Pancreas (tissue), 10 donors: ENCODE data around the gene HOXC12. TPM values are rescaled to one million over a fixed set of nuclear protein-coding genes. Genes with fewer than 3 reads are reported as not detected.

ENCODE experiments used
- ATAC-seq, 4 donors: fragments of 200-7000 bp; cut with Tn5 transposase; one replicate each; pipeline versions ENCODE4 v1.8.0 to v1.9.1; 2020; ENCODE audit warnings: mild to moderate bottlenecking in 4 of 4, moderate library complexity in 4 of 4
- DNase-seq, 6 donors: peaks; one replicate each; pipeline ENCODE4 v3.0.0-alpha.2; 2020
- FAIRE-seq: peaks from 2 replicates; lab custom pipeline; 2012; peaks lifted over from hg19 to GRCh38; lab: Jason Lieb, UNC
- H3K27ac ChIP-seq, 4 donors: fragments of 200-600 bp; sonication (generic); 1 replicate in 3 of 4; 2 replicates in 1 of 4; pipeline versions ENCODE4 v1.5.0 to v1.8.0; 2020
- H3K27me3 ChIP-seq, 4 donors: fragments of 200-600 bp; one replicate each; pipeline ENCODE4 v1.8.0; 2021
- H3K36me3 ChIP-seq, 3 donors: fragments of 200-600 bp; sonication (generic) in 1 of 3; one replicate each; pipeline versions ENCODE4 v1.5.0 to v1.8.0; 2020 to 2021
- H3K4me1 ChIP-seq, 3 donors: fragments of 200-600 bp; one replicate each; pipeline ENCODE4 v1.8.0; 2021
- H3K4me3 ChIP-seq, 4 donors: fragments of 200-600 bp; sonication (generic) in 2 of 4; one replicate each; pipeline versions ENCODE4 v1.5.0 to v1.8.0; 2020 to 2021
- H3K9me3 ChIP-seq, 4 donors: fragments of 200-600 bp; one replicate each; pipeline ENCODE4 v1.8.0; 2021
- WGBS, 2 donors: extraction: QIAGEN DNeasy Blood & Tissue Kit; methylation state at CpG; one replicate each; pipeline ENCODE4 v1.1.7; 2013; 5-methylcytosine and 5-hydroxymethylcytosine counted together
- intact Hi-C, 3 donors: fragments of 100-400 bp; cut with DNase I; formaldehyde crosslinking; loops; one replicate each; pipeline versions ENCODE4 v1.11.1 to v1.14.2; 2022
- polyA plus RNA-seq, 2 donors: library from polyadenylated mRNA; stranded (reverse); fragments of 200-250 nt; gene quantifications; one replicate each; pipeline ENCODE4 v1.2.3, GENCODE V29; 2013
- total RNA-seq, 6 donors: library from RNA; stranded (reverse); fragmentation: NEBNext Ultra II Directional in 4 of 6; extraction: Animal tissue kit (Norgen Biotek cat#: 25700) in 4 of 6; gene quantifications; one replicate each; pipeline versions ENCODE4 v1.2.1 to v1.2.4, GENCODE V29; 2021 to 2023
- TF ChIP-seq, protein P1 (sequence below), 4 donors: fragments of 200-600 bp; sonication (generic) in 3 of 4; IDR thresholded peaks; one replicate each; pipeline versions ENCODE4 v1.5.0 to v1.8.0; 2021; ENCODE audit warnings: antibody characterized with exemption in 4 of 4
- donor health status: healthy with polysubstance abuse.
- donor health status: DM: no; HTN: no; CAD: no; lungs with moderate emphysema.
- donor health status: DM: no; HTN: no; CAD: no.
- donor health status: control.
- donor health status: control.
- donor health status: Bipolar disorder and iron deficiency.
- donor health status: DM: yes; HTN: yes; CAD: no.
- donor health status: DM: no; HTN: no; CAD: no.
- donor health status: DM: no; HTN: no; CAD: no.
- donor health status: DM: yes; HTN: yes; CAD: no.

Gene HOXC12
- total and polyA plus RNA-seq, 8 donors: not detected

DNA sequence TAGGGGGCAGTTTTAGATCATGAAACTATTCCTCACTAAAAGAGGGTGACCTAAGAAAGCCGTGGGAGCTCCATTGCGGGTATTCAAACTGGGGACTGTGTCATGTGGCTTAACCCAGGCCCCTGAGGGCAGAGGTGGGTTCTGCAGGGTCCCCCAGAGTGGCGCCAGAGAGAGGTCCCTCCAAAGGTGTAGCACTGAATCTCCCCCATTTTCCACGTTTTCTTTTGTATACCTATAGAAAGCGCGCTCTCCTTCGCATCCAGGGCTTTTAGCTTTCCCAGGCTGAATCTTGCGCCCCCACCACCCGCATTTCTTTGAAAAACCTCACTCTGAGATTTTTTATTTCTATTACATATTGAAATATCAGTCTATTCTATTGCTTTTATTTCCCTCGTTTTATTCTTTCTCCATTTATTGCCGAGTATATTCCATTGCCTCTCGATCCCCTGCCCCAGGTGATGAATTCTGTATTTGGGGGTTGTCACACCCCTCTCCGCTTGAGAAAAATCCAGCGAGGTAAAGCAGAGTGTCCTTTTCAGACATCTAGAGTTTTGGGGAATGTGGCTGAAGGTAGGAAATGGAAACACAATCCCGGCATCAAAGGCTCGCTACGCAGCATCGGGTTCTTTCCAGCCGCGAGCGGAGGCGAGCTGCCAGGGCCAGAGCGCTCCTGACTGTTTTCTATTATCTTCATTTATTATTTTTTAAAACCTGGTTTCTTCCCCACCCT is 16.9 kb upstream of the HOXC12 start:
- Histone ChIP-seq H3K27ac (no peak overlapping the region), H3K4me1 (no peaks in the 10 kb centered on the region), H3K27me3 (peaks cover 0 to 49% (median 16%) of the 10 kb centered on the region in 4 donors), H3K9me3 (no peaks in the 10 kb centered on the region), H3K36me3 (no peaks in the 10 kb centered on the region), H3K4me3 (peak overlapping the region in 1 of 4 donors; percentile 23)
- TF ChIP-seq, protein P1, sequence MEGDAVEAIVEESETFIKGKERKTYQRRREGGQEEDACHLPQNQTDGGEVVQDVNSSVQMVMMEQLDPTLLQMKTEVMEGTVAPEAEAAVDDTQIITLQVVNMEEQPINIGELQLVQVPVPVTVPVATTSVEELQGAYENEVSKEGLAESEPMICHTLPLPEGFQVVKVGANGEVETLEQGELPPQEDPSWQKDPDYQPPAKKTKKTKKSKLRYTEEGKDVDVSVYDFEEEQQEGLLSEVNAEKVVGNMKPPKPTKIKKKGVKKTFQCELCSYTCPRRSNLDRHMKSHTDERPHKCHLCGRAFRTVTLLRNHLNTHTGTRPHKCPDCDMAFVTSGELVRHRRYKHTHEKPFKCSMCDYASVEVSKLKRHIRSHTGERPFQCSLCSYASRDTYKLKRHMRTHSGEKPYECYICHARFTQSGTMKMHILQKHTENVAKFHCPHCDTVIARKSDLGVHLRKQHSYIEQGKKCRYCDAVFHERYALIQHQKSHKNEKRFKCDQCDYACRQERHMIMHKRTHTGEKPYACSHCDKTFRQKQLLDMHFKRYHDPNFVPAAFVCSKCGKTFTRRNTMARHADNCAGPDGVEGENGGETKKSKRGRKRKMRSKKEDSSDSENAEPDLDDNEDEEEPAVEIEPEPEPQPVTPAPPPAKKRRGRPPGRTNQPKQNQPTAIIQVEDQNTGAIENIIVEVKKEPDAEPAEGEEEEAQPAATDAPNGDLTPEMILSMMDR (IDR thresholded peaks at IDR 0.05): no peak
- DNase-seq (no peak), FAIRE-seq (no peak), ATAC-seq (no peak)
- intact Hi-C loops: no loop called here
- WGBS, 2 donors: 16 to 22% methylated on average over 23 of the region's 23 CpGs

DNA sequence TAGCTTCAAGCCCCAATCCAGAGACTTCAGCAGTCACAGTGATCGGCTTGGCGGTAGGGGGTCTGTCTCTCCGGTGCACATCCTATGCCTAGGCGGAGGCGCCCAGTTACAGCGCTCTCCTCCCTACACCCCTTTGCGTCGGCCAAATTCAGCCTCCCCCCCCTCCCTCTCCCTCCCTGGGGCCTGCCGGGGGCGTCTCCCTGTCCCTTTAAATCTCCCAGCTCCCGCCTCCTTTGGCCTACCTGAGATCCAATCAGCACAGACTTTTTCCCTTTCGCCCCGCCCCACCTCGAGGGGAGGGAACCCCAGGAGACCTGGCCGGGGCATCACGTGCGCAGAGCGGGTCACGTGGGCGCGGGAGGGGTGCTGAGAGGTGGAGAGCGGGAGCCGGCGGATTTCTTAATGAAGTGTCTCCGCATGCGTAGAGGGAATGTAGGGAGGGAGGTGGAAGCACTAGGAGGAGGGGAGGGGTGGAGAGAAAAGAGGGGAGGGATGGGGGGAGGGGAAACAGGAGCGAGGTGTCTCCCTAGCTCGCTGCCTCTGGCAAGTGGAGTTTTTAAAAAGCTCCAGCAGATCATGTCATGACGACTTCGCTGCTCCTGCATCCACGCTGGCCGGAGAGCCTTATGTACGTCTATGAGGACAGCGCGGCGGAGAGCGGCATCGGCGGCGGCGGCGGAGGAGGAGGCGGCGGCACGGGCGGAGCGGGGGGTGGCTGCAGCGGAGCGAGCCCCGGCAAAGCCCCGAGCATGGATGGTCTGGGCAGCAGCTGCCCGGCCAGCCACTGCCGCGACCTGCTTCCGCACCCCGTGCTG is 16.2 kb upstream of the HOXC12 start, which contains the start of gene HOXC13:
TSS of gene HOXC13 (plus strand) at position 506 of the 815 bp plus-strand sequence. CDS start at position 582, 76 bp downstream.
- ATAC-seq: peak; percentile 84 to 96 (median 92)
- WGBS, 2 donors: 5 to 6% methylated on average over 47 to 56 of the region's 56 CpGs
- Histone ChIP-seq H3K36me3 (no peaks in the 10 kb centered on the region), H3K4me3 (peak within 1 kb of the TSS in 2 of 4 donors; percentile 3 to 23), H3K27ac (no peak within 1 kb of the TSS), H3K4me1 (no peaks in the 10 kb centered on the region), H3K9me3 (no peaks in the 10 kb centered on the region), H3K27me3 (peaks cover 3 to 52% (median 20%) of the 10 kb centered on the region in 4 donors)
- TF ChIP-seq, protein P1 (IDR thresholded peaks at IDR 0.05): no peak
- peak; percentile 68 to 88 (median 82) for DNase-seq
- FAIRE-seq: no peak
- intact Hi-C loops: no loop called here

DNA sequence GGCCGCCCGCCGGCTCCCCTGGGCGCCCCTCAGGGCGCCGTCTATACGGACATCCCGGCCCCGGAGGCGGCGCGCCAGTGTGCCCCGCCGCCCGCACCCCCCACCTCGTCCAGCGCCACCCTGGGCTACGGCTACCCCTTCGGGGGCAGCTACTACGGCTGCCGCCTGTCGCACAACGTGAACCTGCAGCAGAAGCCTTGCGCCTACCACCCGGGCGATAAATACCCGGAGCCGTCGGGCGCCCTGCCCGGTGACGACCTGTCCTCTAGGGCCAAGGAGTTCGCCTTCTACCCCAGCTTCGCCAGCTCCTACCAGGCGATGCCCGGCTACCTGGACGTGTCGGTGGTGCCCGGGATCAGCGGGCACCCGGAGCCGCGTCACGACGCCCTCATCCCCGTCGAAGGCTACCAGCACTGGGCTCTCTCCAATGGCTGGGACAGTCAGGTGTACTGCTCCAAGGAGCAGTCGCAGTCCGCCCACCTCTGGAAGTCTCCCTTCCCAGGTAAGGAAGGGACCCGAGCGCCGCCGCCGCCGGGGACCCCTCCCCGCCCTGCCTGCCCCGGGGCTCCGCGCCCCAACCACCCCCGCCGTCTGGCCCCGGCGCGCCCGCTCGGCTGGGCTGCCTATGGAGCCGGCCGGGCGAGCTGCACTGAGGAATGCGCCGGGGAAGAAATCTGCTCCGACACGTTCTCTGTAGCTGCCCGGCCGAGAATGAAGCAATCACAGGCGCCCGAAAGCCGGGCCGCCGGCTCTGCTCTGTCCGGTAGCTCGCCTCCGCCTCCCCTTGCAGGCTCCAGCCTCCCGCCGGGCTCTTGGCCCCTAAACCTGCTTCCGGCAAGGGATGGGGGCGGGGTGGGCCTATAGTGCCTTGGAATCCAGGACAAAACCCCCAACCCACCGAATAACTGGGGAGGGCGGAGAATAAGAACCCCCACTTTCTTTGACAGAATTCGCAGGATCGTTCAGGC is 15.3 kb upstream of the HOXC12 start:
- TF ChIP-seq, protein P1 (IDR thresholded peaks at IDR 0.05): no peak
- Histone ChIP-seq H3K27ac (no peak overlapping the region), H3K9me3 (no peaks in the 10 kb centered on the region), H3K36me3 (no peaks in the 10 kb centered on the region), H3K4me3 (peak overlapping the region in 1 of 4 donors; percentile 23), H3K27me3 (peaks cover 3 to 53% (median 23%) of the 10 kb centered on the region in 4 donors), H3K4me1 (no peaks in the 10 kb centered on the region)
- DNase-seq: peak in 2 of 6 donors; percentile 68 to 73
- FAIRE-seq: no peak
- intact Hi-C loops: no loop called here
- 6% methylated on average over 88 to 91 of the region's 91 CpGs for WGBS, 2 donors
- peak; percentile 22 to 68 (median 51) for ATAC-seq

DNA sequence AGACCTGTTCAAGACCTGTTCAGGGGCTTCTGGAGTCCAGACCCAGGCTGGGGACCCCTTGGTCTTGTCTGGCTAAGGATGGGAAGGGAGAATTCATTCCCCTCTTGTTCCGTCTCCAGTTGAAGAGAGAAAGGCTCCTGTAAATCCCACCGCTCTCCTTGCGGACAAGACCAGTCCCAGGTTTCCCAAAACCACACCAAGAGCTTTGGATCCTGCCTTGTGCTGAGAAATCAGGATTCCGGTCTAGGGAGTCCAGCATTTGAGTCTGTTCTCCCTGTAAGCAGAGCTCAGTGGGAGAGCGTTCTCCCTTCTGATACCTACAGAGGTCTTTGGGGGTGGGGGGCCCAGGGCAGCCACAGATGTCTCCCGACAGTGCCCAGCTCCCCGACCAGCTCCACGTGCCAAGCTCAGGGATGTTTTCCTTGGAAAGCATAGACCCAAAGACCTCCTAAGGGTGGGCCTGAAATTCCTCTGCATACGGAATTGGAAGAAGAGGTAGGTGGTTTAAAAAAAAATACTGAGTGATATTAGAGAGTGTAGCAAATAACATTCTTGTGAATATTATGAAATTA is 14.2 kb upstream of the HOXC12 start:
- TF ChIP-seq, protein P1 (IDR thresholded peaks at IDR 0.05): no peak
- intact Hi-C loops: no loop called here
- no peak for ATAC-seq
- H3K27ac ChIP-seq: no peak overlapping the region
- H3K36me3 ChIP-seq: no peaks in the 10 kb centered on the region
- DNase-seq: no peak
- peaks cover 3 to 54% (median 25%) of the 10 kb centered on the region in 4 donors for H3K27me3 ChIP-seq
- no peak for FAIRE-seq
- no peak overlapping the region for H3K4me3 ChIP-seq
- H3K9me3 ChIP-seq: no peaks in the 10 kb centered on the region
- WGBS, 2 donors: 13 to 14% methylated on average over 9 of the region's 9 CpGs
- no peaks in the 10 kb centered on the region for H3K4me1 ChIP-seq
